GM19025 (cell line): ENCODE data around the gene MAPK8IP3.

Experiments
- ATAC-seq: cut with Tn5 transposase; IDR thresholded peaks from one replicate; pipeline ENCODE4 v1.9.1; 2021; ENCODE audit warnings: mild to moderate bottlenecking, low read depth, moderate library complexity; ENCODE audit not compliant: unreplicated experiment

MAPK8IP3 gene

GRCh38 chr16:1757714-1758461, 51.9 kb downstream of the MAPK8IP3 start:
- no peak for ATAC-seq

GRCh38 chr16:1758923-1759322, 52.9 kb downstream of the MAPK8IP3 start:
- ATAC-seq = no peak

DNA sequence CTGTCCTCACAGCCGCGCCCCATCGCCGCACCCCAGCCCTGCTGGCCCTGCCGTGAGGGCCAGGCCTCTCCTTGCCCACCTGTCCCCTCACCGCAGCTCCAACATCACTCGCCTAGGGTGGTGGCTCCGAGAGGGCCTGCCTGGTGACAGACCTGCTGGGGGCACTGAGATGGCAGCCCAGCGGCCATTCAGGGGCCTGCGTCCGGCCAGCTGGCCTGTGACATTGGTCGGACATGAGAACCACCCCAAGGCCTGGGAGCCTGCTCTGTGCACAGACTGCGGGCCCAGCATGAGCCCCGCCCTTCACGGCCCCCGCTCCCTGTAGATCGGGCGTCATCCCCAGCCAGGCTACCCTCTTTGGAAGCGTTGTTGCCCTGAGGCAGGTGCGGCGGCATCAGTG, 53.5 kb downstream of the MAPK8IP3 start:
- no peak for ATAC-seq

DNA sequence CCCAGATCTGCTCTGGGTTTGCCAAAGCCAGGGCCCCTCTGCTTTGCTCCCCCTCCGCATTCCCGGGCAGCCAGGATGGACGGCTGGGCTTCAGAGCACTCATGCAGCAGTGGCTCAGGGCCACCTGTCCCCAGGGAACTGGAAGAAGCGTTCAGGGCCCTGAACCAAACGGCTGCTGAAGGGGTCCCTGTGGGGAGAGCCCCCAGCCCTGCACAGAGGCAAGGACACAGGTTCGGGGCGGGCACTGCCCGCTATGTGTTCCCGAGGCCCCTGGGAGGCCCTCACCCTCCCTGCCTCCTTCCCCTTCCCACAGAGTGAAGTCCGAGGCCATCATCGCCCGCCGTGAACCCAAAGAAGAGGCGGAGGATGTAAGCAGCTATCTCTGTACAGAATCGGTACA, 54.9 kb downstream of the MAPK8IP3 start:
- ATAC-seq = no peak

- ATAC-seq = no peak
Observed at GRCh38 chr16:1761751-1762150, 55.8 kb downstream of the MAPK8IP3 start.

GRCh38 chr16:1762196-1762878, 56.3 kb downstream of the MAPK8IP3 start:
- ATAC-seq = no peak

DNA sequence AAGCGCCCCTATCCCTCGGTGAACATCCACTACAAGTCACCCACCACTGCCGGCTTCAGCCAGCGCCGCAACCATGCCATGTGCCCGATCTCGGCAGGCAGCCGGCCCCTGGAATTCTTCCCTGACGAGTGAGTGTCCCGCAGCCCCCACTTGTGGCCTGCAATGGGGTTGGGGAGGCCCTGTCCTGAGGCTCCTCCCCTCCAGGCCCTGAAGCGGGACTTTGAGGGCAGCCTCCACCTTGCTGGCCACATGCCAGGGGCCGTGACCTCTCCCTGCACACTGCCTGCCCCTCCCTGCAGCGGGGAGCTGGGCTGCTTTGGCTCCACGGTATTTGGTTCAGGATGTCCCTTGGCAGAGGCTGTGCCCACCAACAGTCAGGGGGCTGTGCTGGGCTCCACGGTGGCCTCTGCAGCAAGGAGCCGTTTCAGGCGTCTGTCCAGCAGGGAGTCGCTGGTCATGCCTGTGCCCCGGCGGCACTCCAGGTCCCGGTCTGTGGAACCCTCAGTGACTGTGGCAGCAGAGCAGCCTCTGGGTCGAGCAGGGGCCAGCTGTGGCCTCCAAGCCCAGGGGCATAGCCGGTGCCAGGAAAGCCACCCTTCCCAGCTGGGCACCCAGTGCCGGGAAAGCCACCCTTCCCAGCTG, 57.0 kb downstream of the MAPK8IP3 start:
- no peak for ATAC-seq

DNA sequence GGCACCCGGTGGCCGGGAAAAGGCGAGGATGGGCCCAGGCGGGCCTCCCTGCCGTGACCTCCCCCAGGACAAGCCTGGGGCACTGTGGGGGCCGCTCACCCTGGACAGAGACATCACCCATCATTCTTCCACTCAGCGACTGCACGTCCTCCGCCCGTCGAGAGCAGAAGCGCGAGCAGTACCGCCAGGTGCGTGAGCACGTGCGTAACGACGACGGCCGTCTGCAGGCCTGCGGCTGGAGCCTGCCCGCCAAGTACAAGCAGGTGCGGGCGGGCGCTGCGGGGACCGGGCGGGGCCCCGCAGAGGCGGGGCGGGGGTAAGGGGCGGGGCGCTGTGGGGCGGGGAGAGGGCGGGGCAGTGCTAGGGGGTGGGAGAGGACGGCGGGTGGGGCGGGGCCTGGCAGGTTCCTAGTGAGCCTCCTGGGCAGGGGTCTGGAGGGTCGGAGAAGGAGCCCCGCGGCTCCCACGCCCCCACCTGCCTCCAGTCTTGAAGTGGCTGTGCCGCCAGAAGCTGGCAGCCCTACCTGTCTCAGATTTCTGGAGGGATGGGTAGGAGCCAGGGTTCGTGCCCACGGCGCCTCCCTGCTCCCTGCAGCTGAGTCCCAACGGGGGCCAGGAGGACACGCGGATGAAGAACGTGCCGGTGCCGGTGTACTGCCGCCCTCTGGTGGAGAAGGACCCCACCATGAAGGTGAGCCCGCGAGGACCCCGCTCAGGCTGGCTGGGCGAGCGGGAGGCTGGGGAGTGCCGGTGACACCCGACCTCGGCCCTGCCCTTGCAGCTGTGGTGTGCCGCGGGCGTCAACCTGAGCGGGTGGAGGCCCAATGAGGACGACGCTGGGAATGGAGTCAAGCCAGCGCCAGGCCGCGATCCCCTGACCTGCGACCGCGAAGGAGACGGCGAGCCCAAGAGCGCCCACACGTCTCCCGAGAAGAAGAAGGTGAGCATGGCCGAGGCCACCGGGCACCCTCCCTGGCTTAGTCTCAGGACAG, 57.8 kb downstream of the MAPK8IP3 start:
- no peak for ATAC-seq

DNA sequence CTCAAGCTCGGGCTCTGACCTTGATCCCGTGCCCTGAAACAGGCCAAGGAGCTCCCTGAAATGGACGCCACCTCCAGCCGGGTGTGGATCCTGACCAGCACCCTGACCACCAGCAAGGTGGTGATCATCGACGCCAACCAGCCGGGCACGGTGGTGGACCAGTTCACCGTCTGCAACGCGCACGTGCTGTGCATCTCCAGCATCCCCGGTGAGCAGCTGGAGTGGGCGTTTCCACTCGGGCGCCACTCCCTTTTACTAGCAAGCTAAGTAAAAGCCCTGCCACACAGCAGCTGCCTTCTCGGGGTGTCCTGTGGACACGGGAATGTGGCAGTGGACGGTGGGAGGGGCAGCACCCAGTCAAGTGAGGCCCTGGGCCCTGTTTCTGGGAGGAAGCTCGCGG, 59.0 kb downstream of the MAPK8IP3 start:
- ATAC-seq = no peak

GRCh38 chr16:1765826-1766225, 59.8 kb downstream of the MAPK8IP3 start:
- no peak for ATAC-seq

DNA sequence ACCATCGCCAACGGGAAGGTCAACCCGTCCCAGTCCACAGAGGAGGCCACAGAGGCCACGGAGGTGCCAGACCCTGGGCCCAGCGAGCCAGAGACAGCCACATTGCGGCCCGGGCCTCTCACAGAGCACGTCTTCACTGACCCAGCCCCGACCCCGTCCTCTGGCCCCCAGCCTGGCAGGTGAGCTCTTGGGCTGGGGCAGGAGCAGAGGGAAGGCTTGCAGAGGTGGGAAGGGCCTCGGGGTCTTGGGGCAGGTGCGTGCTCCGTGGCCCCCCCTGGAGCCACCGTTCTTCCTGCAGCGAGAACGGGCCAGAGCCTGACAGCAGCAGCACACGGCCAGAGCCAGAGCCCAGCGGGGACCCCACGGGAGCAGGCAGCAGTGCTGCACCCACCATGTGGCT, 60.2 kb downstream of the MAPK8IP3 start:
- no peak for ATAC-seq

DNA sequence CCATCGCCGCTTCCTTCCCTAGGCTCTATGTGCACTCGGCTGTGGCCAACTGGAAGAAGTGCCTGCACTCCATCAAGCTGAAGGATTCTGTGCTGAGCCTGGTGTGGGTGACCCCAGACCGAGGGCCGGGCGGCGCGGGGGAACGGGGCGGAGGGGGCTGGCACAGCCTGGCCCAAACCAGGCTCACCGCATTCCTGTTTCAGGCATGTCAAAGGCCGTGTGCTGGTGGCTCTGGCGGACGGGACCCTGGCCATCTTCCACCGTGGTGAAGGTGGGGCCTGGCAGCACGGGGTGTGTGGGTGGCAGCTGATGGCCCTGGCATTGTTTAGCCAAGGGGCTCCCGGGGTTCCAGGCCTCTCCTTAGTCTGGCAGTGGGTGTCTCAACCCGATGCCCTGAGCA, 60.7 kb downstream of the MAPK8IP3 start:
- ATAC-seq = no peak

DNA sequence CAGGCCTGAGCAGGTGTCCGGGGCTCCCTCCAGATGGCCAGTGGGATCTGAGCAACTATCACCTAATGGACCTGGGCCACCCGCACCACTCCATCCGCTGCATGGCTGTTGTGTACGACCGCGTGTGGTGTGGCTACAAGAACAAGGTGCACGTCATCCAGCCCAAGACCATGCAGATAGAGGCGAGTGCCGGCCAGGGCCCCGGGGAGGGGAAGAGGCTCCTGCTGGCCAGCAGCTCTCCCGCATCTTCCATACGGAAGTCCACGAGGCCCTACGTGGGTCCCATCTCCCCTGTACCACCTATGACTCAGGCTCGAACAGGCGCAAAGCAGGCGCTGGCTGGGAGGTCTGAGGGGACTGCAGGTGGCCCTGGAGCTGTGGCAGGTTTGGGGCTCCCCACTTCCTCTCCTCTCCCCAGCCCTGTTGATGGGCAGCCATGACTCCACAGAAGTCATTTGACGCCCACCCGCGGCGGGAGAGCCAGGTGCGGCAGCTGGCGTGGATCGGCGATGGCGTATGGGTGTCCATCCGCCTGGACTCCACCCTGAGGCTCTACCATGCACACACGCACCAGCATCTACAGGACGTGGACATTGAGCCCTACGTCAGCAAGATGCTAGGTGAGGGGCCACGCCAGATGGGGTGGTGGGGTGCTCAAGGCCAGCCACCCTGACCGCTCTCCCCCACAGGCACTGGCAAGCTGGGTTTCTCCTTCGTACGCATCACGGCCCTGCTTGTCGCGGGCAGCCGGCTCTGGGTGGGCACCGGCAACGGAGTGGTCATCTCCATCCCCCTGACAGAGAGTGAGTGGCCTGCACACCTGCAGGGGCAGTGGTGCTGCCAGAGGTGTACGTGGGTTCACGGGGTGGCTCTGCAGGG, 61.4 kb downstream of the MAPK8IP3 start:
- ATAC-seq = no peak

DNA sequence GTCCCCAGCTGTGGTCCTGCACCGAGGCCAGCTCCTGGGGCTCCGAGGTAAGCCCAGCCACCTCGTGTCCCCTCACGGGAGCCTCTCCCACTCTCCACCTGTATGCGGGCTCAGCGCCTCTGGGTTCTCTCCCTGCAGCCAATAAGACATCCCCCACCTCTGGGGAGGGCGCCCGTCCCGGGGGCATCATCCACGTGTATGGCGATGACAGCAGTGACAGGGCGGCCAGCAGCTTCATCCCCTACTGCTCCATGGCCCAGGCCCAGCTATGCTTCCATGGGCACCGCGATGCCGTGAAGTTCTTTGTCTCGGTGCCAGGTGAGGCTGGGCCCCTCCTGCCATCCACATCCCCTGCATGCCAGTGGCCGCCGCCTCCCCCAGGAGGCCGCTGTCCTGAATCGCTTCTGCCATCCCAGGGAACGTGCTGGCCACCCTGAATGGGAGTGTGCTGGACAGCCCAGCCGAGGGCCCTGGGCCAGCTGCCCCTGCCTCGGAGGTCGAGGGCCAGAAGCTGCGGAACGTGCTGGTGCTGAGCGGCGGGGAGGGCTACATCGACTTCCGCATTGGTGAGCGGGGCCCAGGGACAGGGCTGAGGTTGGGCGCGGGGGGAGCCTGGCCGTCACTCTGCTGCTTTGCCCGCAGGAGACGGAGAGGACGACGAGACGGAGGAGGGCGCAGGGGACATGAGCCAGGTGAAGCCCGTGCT, 62.2 kb downstream of the MAPK8IP3 start:
- ATAC-seq = no peak

GRCh38 chr16:1768767-1769401, 62.9 kb downstream of the MAPK8IP3 start:
- no peak for ATAC-seq

GRCh38 chr16:1769402-1770300, 63.7 kb downstream of the MAPK8IP3 start:
- ATAC-seq = no peak

DNA sequence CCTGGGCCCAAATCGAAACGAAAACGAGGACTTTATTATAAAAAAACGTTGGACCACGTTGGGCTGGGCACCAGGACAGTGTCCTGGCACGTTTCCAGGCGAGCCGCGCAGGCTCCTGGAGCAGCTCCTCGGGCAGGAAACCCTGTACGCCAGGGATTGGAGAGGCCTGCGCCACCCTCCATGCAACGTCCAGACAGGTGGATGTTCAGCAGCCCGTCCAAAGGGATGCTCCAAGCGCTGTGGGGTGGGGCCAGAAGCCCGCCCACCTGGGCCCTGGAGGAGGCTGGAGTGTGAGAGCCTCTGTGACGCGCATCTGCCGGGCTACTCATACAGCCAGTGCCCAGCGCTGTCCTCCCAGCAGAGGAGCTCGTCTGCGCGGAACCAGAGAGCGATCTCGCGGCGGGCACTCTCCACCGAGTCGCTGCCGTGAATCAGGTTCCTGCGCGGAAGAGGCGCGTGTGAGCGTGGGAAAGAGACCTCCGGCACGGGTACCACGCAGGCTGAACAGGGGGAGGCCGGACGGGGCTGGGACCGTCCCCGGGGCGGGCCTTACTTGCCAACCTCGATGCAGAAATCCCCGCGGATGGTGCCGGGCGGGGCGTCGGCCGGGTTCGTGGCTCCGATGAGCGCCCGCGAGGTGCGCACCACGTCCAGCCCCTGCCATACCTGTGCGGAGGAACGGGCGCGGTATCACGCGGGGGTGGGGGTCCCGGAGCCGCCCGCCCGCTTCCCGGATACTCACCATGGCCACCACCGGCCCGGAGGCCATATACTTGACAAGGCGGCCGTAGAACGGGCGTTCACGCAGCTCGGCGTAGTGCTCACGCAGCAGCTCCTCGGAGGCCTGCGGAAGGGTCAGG, 64.6 kb downstream of the MAPK8IP3 start:
- no peak for ATAC-seq
